ENCODE data around the gene PISD.

DNA sequence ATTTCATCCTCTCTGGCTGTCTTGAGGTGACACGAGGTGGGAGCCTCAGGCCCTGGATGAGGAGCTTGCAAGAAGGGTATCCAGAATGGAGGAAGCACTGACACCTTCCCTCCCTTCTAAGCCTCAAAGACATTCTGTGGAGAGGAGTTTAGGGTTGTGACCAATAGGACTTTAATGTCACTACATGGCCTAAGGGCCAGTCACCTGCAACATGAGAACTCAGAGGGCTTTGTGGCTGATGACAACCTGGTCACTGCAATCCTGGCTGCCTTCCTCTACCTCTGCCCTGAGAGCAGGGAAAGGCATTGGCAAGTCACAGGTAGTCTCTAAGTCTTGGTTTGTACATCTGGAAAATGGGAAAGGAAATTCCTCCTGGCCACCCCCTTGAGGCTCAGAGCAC, 33.7 kb downstream of the PISD start:
- no peak for TF ChIP-seq LEF1 (IDR thresholded peaks at IDR 0.05; ENCODE audit: borderline replicate concordance)
- no peak for TF ChIP-seq ZNF384 (IDR thresholded peaks at IDR 0.05)
- TF ChIP-seq FOXM1 (IDR thresholded peaks at IDR 0.05; ENCODE audit: borderline replicate concordance): no peak
- TF ChIP-seq SP1 (IDR thresholded peaks at IDR 0.05): no peak
- TF ChIP-seq TARDBP (IDR thresholded peaks at IDR 0.05): no peak
- TF ChIP-seq NFRKB (IDR thresholded peaks at IDR 0.05): no peak
- TF ChIP-seq SUZ12 (IDR thresholded peaks at IDR 0.05): no peak
- no peak for TF ChIP-seq L3MBTL2 (conservative IDR thresholded peaks at IDR 0.05)
